GM18520 (cell line): Measurements from ENCODE around the gene MRPS26.
"Not testable (repeated sequence)": the region's sequence is repeated elsewhere in the genome, so short reads cannot be mapped to it uniquely, and the experiment has no call there.

Experiments
- ATAC-seq: cut with Tn5 transposase; IDR thresholded peaks from one replicate; pipeline ENCODE4 v1.9.1; 2021; ENCODE audit not compliant: unreplicated experiment

MRPS26 gene

GRCh38 chr20:3041854-3042409 lies 3.9 kb upstream of the MRPS26 start:
- ATAC-seq, result no peak

- no peak for ATAC-seq
Observed at GRCh38 chr20:3042625-3043024, 3.2 kb upstream of the MRPS26 start.

DNA sequence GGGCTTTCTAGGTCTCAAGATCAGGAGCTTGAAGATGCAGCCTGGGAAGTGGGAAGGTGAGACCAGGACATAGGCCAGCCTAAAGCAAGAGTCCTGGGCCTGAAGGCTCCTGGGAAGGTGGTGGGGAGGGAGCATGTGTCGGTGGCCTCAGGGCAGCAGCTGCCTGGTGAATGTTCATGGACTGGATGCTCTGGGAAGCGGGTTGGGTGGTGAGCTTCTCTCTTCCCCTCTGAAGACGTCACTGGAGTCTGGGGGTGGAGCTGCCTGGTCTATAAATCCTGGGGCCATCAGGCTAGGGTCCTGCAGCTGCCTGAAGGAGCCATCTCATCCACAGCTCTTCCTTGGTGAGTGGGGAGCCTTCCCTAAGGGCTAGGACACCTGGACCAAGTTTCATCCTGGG lies 2.5 kb upstream of the MRPS26 start, which contains the start of gene GNRH2:
TSS of gene GNRH2 (plus strand) at position 301 of the 400 bp plus-strand sequence. CDS start 793 bp downstream, outside the sequence.
- ATAC-seq, result no peak

DNA sequence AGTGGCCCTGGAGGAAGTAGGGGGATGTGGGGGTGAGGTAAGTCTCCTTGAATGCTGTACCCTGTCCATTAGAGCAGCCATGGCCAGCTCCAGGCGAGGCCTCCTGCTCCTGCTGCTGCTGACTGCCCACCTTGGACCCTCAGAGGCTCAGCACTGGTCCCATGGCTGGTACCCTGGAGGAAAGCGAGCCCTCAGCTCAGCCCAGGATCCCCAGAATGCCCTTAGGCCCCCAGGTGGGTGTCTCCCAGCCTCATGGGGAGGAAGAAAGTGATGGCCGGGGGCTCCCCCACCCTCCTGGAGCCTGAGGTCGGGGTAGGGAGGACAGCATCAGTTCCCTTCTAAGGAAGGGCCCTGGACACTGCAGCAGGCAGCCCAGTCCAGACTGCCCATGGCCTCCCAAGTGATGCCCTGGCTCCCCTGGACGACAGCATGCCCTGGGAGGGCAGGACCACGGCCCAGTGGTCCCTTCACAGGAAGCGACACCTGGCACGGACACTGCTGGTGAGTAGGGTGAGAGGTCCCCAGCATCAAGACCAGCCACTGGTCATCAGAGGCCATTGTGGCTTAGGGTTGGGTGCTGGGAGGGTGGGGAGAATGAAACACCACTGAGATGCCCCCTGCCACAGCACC lies 1.4 kb upstream of the MRPS26 start:
- no peak for ATAC-seq

DNA sequence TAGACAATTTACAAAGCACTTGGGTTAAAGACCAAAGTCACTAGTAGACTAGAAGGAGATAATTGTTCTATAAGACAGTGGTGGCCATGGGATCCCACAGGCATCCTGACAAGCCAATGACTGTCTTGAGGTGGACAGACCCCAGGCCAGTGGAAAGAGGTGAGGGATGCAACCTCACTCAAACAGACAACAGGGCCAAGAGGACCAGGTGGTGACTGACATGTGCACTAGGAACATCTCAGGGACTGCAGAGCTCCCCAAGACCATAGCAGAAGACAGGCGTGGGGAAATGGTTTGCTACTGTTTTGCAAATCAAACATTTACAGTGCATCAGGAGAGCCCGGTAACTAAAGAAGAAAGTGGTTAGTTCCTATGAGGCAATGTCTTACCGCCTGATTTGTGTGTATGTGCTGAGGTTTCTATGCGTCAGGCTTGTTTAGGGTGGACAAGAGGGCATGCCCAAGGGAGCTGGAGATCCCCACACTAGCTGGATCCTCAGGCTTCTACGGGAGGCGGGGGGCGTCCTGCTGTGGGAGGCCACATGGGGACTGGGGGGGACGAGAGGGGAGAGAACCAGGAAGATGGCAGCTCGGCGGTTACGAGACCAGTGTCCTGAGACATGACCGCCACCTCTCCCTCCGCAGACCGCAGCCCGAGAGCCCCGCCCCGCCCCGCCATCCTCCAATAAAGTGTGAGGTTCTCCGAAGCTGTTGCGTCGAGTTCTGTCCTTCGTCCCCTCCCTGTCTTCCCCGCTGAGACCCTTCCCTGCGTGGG lies 623 bp upstream of the MRPS26 start:
- ATAC-seq, result peak; percentile 9

DNA sequence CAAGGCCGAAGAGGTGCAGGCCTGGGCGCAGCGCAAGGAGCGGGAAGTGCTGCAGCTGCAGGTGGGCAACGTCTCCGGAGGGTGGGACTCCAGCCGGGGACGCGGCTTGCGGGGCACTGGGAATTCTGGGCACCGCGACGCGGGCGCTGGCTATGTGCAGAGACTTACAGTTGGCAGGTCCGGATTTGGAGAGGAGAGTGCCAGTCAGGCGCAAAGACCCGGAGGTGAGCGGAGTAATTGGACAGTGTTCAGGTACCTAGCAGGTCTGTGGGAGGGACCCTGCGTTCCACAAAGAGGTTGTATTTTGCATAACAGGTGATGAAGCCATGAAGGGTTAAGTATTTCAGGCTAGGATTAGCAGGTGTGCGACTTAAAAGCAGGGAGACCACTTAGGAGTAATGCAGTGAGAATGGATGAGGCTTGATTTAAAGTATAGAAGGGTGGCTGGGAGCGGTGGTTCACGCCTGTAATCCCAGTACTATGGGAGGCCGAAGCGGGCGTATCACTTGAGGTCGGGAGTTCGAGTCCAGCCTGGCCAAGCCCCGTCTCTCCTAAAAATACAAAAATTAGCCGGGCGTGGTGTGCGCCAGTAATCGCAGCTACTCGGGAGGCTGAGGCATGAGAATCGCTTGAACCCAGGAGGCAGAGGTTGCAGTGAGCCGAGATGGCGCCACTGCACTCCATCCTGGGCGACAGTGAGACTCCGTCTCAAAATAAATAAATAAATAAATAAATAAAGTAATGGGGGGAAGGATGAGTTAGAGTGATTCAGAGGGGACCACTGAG lies 1.0 kb downstream of the MRPS26 start:
- ATAC-seq, result no peak

DNA sequence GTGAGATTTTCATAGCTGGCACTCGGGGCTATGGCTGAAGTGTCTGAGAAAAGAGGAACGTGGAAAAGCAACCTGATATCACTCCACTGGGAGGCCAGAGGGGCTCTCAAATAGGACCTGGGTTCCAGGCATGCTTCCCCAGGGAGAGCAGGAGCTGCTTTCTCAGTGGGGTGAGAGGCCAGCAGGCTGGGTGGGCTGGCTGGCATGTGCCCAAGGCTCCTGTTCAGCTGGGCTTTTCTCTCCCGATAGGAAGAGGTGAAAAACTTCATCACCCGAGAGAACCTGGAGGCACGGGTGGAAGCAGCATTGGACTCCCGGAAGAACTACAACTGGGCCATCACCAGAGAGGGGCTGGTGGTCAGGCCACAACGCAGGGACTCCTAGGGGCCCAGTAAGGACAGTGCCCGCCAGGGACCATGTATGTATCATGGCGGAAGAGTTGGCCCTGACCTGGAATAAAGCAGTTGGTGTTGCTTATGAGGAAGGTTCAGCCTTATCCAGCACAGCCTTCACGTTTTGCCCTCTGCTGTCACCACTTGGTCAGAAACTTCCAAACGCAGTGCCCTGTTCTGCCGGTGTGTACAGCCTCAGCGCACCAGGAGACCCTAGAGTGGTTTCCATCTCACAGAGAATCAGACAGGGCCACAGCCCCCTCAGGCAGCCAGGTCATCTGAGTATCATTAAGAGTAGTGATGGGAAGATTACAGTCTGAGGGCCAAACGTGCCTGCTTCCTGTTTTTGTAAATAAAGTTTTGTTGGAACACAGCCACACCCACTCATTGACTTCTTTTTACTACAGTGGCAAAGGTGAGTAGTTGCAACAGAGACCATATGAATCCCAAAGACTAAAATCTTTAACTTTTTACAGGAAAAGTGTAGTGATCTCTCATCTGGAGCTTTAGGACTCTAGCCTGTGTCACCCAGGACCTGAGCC lies 1.9 kb downstream of the MRPS26 start:
- ATAC-seq, result no peak

GRCh38 chr20:3051385-3052019 lies 5.7 kb downstream of the MRPS26 start:
- no peak for ATAC-seq

GRCh38 chr20:3059489-3059888 lies 13.6 kb downstream of the MRPS26 start:
- no peak for ATAC-seq

DNA sequence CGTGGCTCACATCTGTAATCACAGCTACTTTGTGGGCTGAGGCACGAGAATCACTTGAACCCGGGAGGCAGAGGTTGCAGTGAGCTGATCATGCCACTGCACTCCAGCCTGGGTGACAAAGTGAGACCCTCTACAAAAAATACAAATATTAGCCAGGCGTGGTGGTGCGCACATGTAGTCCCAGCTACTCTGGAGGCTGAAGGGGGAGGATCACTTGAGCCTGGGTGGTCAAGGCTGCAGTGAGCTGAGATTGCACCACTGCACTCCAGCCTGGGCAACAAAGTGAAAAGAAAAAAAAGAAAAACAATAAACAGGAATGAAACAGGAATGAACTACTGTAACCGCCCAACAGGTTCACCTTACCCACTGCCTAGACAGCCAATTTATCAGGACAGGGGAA lies 18.3 kb downstream of the MRPS26 start:
- not testable (repeated sequence) for ATAC-seq

GRCh38 chr20:3067139-3068014 lies 21.5 kb downstream of the MRPS26 start:
- ATAC-seq, result no peak

- ATAC-seq, result no peak
Observed at GRCh38 chr20:3068075-3068474, 22.2 kb downstream of the MRPS26 start.

- ATAC-seq, result no peak
Observed at GRCh38 chr20:3068986-3069900, 23.4 kb downstream of the MRPS26 start.

GRCh38 chr20:3070725-3071124 lies 24.9 kb downstream of the MRPS26 start:
- ATAC-seq, result no peak

- no peak for ATAC-seq
Observed at GRCh38 chr20:3071266-3071609, 25.4 kb downstream of the MRPS26 start.

- no peak for ATAC-seq
Observed at GRCh38 chr20:3071610-3072529, 26.0 kb downstream of the MRPS26 start, which contains the start of gene OXT. Gene OXT, plus strand, starts transcription at chr20:3071620. Its CDS starts 36 bp downstream, at chr20:3071656.
